GM18520 (cell line): ENCODE measurements around the gene MBD3.
A peak's percentile ranks its signal among the peaks of the same experiment; 100 is the strongest.

Source experiments
- ATAC-seq: cut with Tn5 transposase; IDR thresholded peaks from one replicate; pipeline ENCODE4 v1.9.1; 2021; ENCODE audit not compliant: unreplicated experiment

MBD3 gene

GRCh38 chr19:1619703-1620102 is 27.0 kb upstream of the MBD3 start:
- ATAC-seq: no peak

GRCh38 chr19:1619094-1619439 is 26.4 kb upstream of the MBD3 start:
- no peak for ATAC-seq

GRCh38 chr19:1618157-1619093 is 25.8 kb upstream of the MBD3 start:
- ATAC-seq: no peak

GRCh38 chr19:1616875-1617274 is 24.2 kb upstream of the MBD3 start:
- no peak for ATAC-seq

GRCh38 chr19:1616396-1616795 is 23.7 kb upstream of the MBD3 start:
- ATAC-seq: no peak

- no peak for ATAC-seq
These were observed 22.6 kb upstream of the MBD3 start for GRCh38 chr19:1615156-1615765.

GRCh38 chr19:1613808-1614570 is 21.3 kb upstream of the MBD3 start:
- ATAC-seq: no peak

GRCh38 chr19:1613146-1613545 is 20.5 kb upstream of the MBD3 start:
- ATAC-seq: no peak

GRCh38 chr19:1612114-1613086 is 19.7 kb upstream of the MBD3 start:
- no peak for ATAC-seq

GRCh38 chr19:1611353-1611752 is 18.7 kb upstream of the MBD3 start:
- ATAC-seq: no peak

- ATAC-seq: no peak
These were observed 17.9 kb upstream of the MBD3 start for GRCh38 chr19:1610579-1610978.

GRCh38 chr19:1609680-1610474 is 17.2 kb upstream of the MBD3 start:
- ATAC-seq: no peak

GRCh38 chr19:1609103-1609396 is 16.4 kb upstream of the MBD3 start:
- no peak for ATAC-seq

GRCh38 chr19:1608359-1609102 is 15.9 kb upstream of the MBD3 start:
- ATAC-seq: no peak

GRCh38 chr19:1606138-1606651 is 13.5 kb upstream of the MBD3 start:
- ATAC-seq: no peak

- ATAC-seq: peak; percentile 86
These were observed 12.8 kb upstream of the MBD3 start, which contains the start of gene UQCR11 for GRCh38 chr19:1605236-1606137. TSS of gene UQCR11 (minus strand) at chr19:1605462. CDS start at chr19:1605409, 53 bp downstream.

GRCh38 chr19:1602091-1602707 is 9.5 kb upstream of the MBD3 start:
- no peak for ATAC-seq
